ENCODE data around the gene SLC25A40.
"Not testable (repeated sequence)": the region's sequence is repeated elsewhere in the genome, so short reads cannot be mapped to it uniquely, and the experiment has no call there.

The SLC25A40 gene

GRCh38 chr7:87866533-87866932 lies 9.6 kb downstream of the SLC25A40 start:
- DNase-seq = not testable (repeated sequence)

- DNase-seq = no peak
These were observed 10.1 kb downstream of the SLC25A40 start for GRCh38 chr7:87866089-87866488.

- no peak for DNase-seq
These were observed 17.6 kb downstream of the SLC25A40 start for GRCh38 chr7:87858417-87859100.

- no peak for DNase-seq
These were observed 22.8 kb downstream of the SLC25A40 start for GRCh38 chr7:87853237-87853864.

GRCh38 chr7:87852306-87852705 lies 23.9 kb downstream of the SLC25A40 start:
- DNase-seq = no peak

- no peak for DNase-seq
These were observed 25.1 kb downstream of the SLC25A40 start for GRCh38 chr7:87850836-87851593.

- DNase-seq = no peak
These were observed 38.6 kb downstream of the SLC25A40 start for GRCh38 chr7:87837597-87837996.

GRCh38 chr7:87833130-87833529 lies 43.0 kb downstream of the SLC25A40 start:
- DNase-seq = no peak

- no peak for DNase-seq
These were observed 45.1 kb downstream of the SLC25A40 start for GRCh38 chr7:87831097-87831496.

- not testable (repeated sequence) for DNase-seq
These were observed 47.8 kb downstream of the SLC25A40 start for GRCh38 chr7:87828383-87828782.

GRCh38 chr7:87825369-87825768 lies 50.8 kb downstream of the SLC25A40 start:
- DNase-seq = not testable (repeated sequence)

GRCh38 chr7:87822056-87822455 lies 54.1 kb downstream of the SLC25A40 start:
- not testable (repeated sequence) for DNase-seq

- DNase-seq = no peak
These were observed 57.8 kb downstream of the SLC25A40 start for GRCh38 chr7:87818336-87818735.

GRCh38 chr7:87816389-87816788 lies 59.8 kb downstream of the SLC25A40 start:
- DNase-seq = no peak

- no peak for DNase-seq
These were observed 65.4 kb downstream of the SLC25A40 start for GRCh38 chr7:87810726-87811125.

GRCh38 chr7:87810130-87810529 lies 66.0 kb downstream of the SLC25A40 start:
- DNase-seq = no peak

GRCh38 chr7:87806150-87806549 lies 70.0 kb downstream of the SLC25A40 start:
- DNase-seq = no peak

GRCh38 chr7:87797798-87798403 lies 78.3 kb downstream of the SLC25A40 start:
- DNase-seq = no peak

GRCh38 chr7:87797395-87797794 lies 78.8 kb downstream of the SLC25A40 start:
- DNase-seq = no peak

- no peak for DNase-seq
These were observed 90.7 kb downstream of the SLC25A40 start for GRCh38 chr7:87785368-87785995.

- DNase-seq = no peak
These were observed 91.7 kb downstream of the SLC25A40 start for GRCh38 chr7:87784424-87784823.
